ENCODE measurements around the gene DNAJC1.

The DNAJC1 gene

GRCh38 chr10:21943633-21944265 is 59.8 kb downstream of the DNAJC1 start:
- TF ChIP-seq, protein P1, sequence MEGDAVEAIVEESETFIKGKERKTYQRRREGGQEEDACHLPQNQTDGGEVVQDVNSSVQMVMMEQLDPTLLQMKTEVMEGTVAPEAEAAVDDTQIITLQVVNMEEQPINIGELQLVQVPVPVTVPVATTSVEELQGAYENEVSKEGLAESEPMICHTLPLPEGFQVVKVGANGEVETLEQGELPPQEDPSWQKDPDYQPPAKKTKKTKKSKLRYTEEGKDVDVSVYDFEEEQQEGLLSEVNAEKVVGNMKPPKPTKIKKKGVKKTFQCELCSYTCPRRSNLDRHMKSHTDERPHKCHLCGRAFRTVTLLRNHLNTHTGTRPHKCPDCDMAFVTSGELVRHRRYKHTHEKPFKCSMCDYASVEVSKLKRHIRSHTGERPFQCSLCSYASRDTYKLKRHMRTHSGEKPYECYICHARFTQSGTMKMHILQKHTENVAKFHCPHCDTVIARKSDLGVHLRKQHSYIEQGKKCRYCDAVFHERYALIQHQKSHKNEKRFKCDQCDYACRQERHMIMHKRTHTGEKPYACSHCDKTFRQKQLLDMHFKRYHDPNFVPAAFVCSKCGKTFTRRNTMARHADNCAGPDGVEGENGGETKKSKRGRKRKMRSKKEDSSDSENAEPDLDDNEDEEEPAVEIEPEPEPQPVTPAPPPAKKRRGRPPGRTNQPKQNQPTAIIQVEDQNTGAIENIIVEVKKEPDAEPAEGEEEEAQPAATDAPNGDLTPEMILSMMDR (IDR thresholded peaks at IDR 0.05; ENCODE audit: borderline replicate concordance, insufficient read depth, low read depth, low read length) = no peak
- no peak overlapping the region for H3K4me3 ChIP-seq (ENCODE audit: low read depth, low read length)

GRCh38 chr10:21935439-21936023 is 68.0 kb downstream of the DNAJC1 start:
- TF ChIP-seq, protein P1 (IDR thresholded peaks at IDR 0.05; ENCODE audit: borderline replicate concordance, insufficient read depth, low read depth, low read length) = no peak
- no peak overlapping the region for H3K4me3 ChIP-seq (ENCODE audit: low read depth, low read length)

GRCh38 chr10:21934307-21934706 is 69.2 kb downstream of the DNAJC1 start:
- TF ChIP-seq, protein P1 (IDR thresholded peaks at IDR 0.05; ENCODE audit: borderline replicate concordance, insufficient read depth, low read depth, low read length) = no peak
- no peak overlapping the region for H3K4me3 ChIP-seq (ENCODE audit: low read depth, low read length)

DNA sequence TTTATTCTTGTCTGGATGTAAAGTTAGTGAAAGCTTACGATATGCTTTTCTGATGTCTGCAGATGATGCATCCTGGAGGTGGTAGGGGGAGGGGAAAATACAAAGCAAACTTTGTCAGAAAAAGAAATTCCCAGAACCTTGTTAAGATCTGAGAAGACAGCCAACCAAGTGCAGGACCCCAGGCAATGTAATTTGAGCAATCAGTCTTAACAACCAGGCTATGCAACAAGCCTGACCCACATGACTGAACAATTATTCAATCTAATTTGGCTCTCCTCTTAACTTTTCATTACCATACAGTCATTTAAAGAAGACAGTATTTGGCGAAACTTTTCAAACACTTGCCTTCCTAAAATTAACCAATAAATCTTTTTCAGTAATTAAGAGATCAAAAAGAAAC is 74.5 kb downstream of the DNAJC1 start:
- TF ChIP-seq, protein P1 (IDR thresholded peaks at IDR 0.05; ENCODE audit: borderline replicate concordance, insufficient read depth, low read depth, low read length) = no peak
- no peak overlapping the region for H3K4me3 ChIP-seq (ENCODE audit: low read depth, low read length)

DNA sequence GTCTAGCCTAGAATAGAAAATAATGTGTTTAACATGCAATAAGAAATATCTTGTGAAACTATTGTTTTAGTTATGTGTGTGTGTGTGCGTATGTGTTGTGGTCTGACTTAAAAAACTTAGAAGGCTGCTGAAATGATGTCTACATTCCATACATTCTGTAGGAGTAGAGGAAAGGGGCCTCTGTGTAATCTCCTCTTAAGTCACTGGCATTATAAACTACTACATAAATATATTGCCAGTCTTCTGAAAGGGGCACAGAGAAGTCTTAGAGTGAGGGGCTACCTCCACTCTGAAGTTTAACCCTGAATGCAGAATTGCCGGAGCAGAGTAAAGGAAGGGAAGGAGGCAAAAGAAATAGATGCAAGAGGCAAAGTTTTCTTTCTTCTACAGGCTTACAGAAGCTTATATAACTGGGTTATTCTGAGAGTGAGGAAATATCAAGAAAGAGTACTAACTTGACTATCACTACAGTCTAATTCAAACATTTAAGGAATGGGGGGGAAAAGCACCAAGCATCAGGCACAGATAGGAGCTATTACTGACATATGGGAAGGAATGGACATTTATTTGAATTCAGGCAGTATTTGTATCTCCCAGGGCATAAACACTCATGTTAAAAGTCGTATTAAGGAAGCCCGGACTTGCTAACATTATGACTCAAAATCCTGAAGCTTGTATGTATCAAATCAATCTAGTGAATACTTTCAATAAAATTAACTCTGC is 75.7 kb downstream of the DNAJC1 start:
- no peak overlapping the region for H3K4me3 ChIP-seq (ENCODE audit: low read depth, low read length)
- TF ChIP-seq, protein P1 (IDR thresholded peaks at IDR 0.05; ENCODE audit: borderline replicate concordance, insufficient read depth, low read depth, low read length) = no peak

DNA sequence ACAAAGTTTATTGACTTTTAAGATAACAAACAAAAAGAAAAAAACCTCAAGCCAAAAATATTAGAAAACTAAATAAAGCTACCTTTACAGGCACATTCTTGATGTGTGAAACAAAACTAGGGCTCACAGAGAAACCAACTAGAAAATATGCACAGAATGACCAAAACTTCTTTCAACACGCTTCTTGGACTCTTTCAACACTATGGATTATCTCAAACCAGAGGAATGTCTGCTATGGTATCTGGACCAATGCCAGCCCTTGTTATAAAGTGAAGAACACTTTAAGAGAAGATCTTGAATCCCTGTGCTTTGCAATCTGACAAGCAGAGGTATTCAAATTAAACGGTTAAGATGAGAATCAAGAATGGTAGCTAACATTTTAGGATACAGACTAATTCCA is 76.6 kb downstream of the DNAJC1 start:
- no peak overlapping the region for H3K4me3 ChIP-seq (ENCODE audit: low read depth, low read length)
- TF ChIP-seq, protein P1 (IDR thresholded peaks at IDR 0.05; ENCODE audit: borderline replicate concordance, insufficient read depth, low read depth, low read length) = no peak

Measured in GM12875 (cell line).